RWPE1 (cell line): ENCODE results near the gene SCT.

Source experiments
- CTCF ChIA-PET: fragments of 350-600 bp; sonication (Branson Sonifier 250); formaldehyde crosslinking; extraction: SDS; loops from one replicate; lab custom pipeline; 2021; lab: Yijun Ruan, JAX
- POLR2A ChIA-PET: fragments of 400-600 bp; formaldehyde crosslinking; extraction: SDS; loops from one replicate; lab custom pipeline; 2020; ENCODE audit warnings: antibody characterized with exemption; ENCODE audit not compliant: low non-redundant PET; lab: Yijun Ruan, JAX
- DNase-seq: peaks from one replicate; pipeline ENCODE4 v3.0.0; 2012; ENCODE audit warnings: low spot score
- H3K27ac ChIP-seq: fragments of 450-650 bp; 2 replicates; pipeline ENCODE4 v1.5.1; 2017
- TF ChIP-seq, protein P1 (sequence below): fragments of 450-650 bp; conservative IDR thresholded peaks from 2 replicates; pipeline ENCODE4 v1.5.1; 2017; ENCODE audit warnings: low read depth, mild to moderate bottlenecking

Gene SCT

DNA sequence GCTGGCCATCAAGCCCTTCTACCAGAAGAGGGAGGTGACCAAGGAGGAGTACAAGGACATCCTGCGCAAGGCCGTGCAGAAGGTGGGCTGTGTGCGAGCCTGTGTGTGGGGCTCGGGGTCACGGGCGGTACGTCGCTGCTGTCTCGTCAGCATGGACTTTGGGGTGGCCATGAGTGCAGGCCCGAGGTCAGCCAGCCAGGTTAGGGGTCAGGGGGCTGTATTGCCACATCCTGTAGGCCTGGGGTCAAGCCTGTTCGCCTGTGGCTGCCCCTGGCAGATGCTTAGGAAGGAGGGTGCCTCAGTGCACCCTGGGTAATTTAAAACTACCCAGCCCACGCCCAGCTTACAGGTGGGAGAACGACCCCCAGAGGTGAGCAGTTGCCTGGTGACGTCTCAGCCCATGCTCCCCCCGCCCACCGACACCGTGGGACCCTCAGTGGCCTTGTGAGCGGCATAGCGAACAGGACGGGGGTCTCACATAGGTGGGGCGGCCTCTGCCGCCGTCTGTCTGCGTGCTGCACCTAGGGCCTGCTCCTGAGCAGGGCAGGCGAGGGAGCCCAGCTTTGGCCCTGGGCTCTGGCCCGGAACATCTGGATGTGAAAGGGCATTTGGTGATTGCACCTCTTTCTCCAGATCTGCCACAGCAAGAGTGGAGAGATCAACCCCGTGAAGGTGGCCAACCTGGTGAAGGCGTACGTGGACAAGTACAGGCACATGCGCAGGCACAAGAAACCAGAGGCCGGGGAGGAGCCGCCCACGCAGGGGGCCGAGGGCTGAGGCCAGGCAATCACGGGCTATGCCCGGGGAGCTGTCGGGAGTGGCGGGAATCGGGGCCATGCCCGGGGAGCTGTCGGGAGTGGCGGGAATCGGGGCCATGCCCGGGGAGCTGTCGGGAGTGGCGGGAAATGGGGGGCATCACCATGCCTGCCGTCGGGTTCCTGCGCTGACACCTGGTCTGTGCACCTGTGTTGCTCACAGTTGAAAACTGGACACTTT is 15.7 kb downstream of the SCT start:
- CTCF ChIA-PET: interaction anchor here (0.7 kb wide), 1 partner anchor 507 kb away, joined by 3 read pairs; no protein-coding TSS in a partner anchor
- POLR2A ChIA-PET: no interaction called here
- TF ChIP-seq, protein P1, sequence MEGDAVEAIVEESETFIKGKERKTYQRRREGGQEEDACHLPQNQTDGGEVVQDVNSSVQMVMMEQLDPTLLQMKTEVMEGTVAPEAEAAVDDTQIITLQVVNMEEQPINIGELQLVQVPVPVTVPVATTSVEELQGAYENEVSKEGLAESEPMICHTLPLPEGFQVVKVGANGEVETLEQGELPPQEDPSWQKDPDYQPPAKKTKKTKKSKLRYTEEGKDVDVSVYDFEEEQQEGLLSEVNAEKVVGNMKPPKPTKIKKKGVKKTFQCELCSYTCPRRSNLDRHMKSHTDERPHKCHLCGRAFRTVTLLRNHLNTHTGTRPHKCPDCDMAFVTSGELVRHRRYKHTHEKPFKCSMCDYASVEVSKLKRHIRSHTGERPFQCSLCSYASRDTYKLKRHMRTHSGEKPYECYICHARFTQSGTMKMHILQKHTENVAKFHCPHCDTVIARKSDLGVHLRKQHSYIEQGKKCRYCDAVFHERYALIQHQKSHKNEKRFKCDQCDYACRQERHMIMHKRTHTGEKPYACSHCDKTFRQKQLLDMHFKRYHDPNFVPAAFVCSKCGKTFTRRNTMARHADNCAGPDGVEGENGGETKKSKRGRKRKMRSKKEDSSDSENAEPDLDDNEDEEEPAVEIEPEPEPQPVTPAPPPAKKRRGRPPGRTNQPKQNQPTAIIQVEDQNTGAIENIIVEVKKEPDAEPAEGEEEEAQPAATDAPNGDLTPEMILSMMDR: no peak
- no peak for DNase-seq
- H3K27ac ChIP-seq: peak overlapping the region; percentile 88

DNA sequence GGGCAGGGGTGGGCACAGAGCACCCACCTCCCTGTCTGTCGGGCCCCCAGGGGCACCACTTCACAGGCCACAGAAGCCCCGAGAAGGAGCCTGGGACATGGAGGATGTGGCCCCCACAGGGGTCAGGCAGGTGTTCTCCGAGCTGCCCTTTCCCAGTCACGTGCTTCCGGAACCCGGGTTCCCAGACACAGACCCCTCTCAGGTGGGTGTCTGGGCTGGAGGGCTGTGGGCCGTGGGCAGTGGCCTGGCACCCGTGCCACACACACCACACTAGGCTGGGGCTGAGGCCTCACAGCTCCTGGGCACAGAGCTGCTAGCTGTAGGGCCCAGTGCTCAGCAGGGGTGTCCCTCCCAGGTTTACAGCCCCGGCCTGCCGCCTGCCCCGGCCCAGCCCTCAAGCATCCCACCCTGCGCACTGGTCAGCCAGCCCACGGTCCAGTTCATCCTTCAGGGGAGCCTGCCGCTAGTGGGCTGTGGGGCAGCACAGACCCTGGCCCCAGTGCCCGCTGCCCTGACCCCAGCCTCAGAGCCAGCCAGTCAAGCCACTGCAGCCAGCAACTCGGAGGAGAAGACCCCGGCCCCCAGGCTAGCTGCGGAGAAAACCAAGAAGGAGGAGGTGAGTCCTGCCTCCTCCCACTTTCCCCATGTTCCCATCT is 16.7 kb downstream of the SCT start:
- TF ChIP-seq, protein P1: no peak
- CTCF ChIA-PET: no interaction called here
- POLR2A ChIA-PET: no interaction called here

DNA sequence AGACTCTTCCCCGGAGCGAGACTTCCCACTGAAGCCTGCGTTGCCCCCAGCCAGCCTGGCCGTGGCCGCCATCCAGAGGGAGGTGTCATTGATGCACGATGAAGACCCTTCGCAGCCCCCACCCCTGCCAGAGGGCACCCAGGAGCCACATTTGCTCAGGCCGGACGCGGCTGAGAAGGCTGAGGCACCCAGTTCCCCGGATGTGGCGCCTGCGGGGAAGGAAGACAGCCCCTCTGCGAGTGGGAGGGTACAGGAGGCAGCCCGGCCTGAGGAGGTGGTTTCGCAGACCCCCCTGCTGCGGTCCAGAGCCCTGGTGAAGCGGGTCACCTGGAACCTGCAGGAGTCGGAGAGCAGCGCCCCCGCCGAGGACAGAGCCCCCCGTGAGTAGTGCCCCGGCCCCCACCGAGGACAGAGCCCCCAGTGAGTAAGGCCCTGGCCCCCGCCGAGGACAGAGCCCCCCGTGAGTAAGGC is 17.6 kb downstream of the SCT start:
- H3K27ac ChIP-seq: peak overlapping the region; percentile 88
- ChIA-PET POLR2A (no interaction called here), CTCF (no interaction called here)
- DNase-seq: no peak
- TF ChIP-seq, protein P1: no peak

More for the DNA sequence above, 16.7 kb downstream of the SCT start:
- H3K27ac ChIP-seq: peak overlapping the region; percentile 88
- no peak for DNase-seq

DNA sequence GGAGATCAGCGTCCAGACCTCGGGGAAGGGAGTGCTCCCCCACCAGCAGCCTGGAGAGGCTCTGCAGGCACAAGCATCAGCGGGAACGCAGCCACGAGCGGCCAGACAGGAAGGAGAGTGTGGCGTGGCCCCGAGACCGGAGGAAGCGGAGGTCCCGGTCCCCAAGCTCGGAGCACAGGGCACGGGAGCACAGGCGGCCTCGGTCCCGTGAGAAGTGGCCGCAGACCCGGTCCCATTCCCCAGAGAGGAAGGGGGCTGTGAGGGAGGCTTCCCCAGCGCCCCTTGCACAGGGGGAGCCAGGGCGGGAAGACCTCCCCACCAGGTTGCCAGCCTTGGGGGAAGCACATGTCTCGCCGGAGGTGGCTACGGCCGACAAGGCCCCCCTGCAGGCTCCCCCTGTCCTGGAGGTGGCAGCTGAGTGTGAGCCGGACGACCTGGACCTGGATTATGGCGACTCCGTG is 18.2 kb downstream of the SCT start:
- DNase-seq: no peak
- TF ChIP-seq, protein P1: no peak
- POLR2A ChIA-PET: no interaction called here
- no peak overlapping the region for H3K27ac ChIP-seq
- CTCF ChIA-PET: no interaction called here

DNA sequence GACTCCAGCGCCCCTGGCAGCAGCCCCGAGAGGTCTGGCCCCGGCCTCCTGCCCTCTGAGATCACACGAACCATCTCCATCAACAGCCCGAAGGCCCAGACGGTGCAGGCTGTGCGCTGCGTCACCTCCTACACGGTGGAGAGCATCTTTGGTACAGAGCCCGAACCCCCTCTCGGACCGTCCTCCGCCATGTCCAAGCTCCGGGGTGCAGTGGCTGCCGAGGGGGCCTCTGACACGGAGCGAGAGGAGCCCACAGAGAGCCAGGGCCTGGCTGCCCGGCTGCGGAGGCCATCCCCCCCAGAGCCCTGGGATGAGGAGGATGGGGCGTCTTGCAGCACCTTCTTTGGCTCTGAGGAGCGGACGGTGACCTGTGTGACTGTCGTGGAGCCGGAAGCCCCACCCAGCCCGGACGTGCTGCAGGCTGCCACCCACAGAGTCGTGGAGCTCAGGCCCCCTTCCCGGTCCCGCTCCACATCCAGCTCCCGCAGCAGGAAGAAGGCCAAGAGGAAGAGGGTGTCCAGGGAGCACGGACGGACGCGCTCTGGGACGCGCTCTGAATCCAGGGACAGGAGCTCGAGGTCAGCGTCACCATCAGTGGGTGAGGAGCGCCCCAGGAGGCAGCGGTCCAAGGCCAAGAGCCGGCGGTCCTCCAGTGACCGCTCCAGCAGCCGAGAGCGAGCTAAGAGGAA is 18.9 kb downstream of the SCT start:
- CTCF ChIA-PET: no interaction called here
- POLR2A ChIA-PET: interaction anchor here (1.1 kb wide), 1 partner anchor 7 kb away, joined by 3 read pairs; the partner anchor contains the start of gene IRF7
- no peak for DNase-seq
- H3K27ac ChIP-seq: peak overlapping the region; percentile 79
- TF ChIP-seq, protein P1: no peak
